HG03103 (cell line): ENCODE measurements around the gene SLFN13.
"Not testable (repeated sequence)": the region's sequence is repeated elsewhere in the genome, so short reads cannot be mapped to it uniquely, and the experiment has no call there.

Source experiments
- ATAC-seq: cut with Tn5 transposase; IDR thresholded peaks from one replicate; pipeline ENCODE4 v1.9.1; 2021; ENCODE audit warnings: low read depth; ENCODE audit not compliant: unreplicated experiment

The SLFN13 gene, protein sequence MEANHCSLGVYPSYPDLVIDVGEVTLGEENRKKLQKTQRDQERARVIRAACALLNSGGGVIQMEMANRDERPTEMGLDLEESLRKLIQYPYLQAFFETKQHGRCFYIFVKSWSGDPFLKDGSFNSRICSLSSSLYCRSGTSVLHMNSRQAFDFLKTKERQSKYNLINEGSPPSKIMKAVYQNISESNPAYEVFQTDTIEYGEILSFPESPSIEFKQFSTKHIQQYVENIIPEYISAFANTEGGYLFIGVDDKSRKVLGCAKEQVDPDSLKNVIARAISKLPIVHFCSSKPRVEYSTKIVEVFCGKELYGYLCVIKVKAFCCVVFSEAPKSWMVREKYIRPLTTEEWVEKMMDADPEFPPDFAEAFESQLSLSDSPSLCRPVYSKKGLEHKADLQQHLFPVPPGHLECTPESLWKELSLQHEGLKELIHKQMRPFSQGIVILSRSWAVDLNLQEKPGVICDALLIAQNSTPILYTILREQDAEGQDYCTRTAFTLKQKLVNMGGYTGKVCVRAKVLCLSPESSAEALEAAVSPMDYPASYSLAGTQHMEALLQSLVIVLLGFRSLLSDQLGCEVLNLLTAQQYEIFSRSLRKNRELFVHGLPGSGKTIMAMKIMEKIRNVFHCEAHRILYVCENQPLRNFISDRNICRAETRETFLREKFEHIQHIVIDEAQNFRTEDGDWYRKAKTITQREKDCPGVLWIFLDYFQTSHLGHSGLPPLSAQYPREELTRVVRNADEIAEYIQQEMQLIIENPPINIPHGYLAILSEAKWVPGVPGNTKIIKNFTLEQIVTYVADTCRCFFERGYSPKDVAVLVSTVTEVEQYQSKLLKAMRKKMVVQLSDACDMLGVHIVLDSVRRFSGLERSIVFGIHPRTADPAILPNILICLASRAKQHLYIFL

DNA sequence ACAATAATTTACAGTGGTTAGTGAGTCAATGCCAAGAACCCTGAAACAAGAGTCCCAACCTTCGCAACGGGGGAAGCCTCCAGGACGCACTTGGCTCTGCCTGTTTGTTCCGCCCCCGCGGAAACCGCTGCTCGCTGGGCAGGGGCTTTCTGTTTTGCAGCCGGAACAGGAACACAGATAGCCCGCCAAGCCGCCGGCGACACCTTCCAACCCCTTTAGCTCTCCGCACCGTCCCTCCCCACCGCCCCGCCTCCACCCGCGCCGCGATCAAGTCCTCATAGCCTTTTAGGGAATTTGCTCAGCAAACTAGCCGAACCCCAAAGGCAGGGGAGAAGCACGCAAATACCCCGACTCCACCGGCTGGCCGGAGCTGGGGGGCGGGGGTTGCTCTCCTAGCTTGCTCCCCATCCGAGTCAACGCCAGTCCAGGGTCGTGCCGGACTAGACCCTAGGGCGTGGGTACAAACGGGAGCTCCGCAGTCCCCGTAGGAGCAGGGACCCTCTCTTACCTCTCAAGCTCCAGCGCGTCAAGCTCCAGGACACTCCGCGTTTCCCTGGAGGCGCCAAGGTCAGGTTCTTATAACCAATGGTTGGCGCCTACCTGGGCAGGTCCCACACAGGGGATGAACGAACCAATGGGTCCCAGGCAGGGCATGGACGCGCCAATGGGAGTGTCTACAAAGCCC is at the start of gene SLFN13:
SLFN13 (minus strand) TSS at position 553 of the 685 bp plus-strand sequence. CDS start 3,086 bp downstream, outside the sequence.
- ATAC-seq, result peak; percentile 68

DNA sequence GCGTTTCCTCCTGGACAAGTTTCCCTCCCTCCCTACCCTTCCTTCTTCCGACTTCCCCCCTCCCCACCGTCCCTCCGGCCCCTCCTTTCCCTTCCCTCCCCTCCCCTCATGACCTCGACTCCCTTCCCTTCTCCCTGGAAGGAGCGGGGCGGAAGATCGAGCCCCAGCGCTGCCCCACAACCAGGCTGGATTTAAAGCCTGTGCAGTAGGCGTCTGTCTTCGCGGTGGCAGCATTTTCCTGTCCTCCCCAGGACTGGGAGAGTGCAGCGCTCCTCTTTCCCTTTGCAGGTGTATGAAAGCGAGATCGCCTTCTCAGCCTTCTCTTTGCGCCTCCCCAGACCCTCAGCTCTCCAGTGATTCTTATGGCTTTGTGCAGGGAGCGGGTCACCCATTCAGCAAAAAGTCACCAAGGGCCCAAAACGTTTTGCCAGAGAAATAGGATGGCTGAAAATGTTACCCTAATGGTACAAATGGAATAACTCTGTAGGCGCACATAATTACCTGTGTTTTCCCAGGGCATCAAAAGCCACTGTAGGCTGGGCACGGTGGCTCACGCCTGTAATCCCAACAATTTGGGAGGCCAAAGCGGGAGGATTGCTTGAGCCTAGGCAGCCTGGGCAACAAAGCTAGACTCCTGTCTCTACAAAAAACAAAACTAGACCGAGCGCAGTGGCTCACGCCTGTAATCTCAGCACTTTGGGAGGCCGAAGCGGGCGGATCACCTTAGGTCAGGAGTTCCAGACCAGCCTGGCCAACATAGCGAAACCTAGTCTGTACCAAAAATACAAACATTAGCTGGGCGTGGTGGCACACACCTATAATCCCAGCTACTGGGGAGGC is 48.1 kb upstream of the SLFN13 start:
- ATAC-seq, result no peak

DNA sequence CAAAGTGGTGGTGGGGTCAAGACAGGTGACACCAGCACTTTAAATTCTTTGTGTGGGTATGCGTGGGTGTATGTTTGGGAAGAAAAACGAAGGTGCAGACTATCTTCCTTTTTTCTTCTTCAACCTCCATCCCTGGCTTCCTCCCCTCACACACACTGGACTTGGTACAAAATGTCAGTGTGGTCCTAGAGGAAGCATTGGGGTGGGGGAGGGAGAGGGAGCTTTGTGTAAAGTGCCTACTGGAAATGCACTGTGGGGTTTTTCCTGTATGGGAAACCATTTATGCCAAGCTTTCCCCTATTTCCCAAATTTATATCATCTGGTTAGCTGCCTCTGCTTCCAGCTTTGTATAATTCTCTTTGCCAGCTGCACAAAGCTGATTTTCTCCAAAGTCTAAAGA is 44.5 kb upstream of the SLFN13 start:
- no peak for ATAC-seq

DNA sequence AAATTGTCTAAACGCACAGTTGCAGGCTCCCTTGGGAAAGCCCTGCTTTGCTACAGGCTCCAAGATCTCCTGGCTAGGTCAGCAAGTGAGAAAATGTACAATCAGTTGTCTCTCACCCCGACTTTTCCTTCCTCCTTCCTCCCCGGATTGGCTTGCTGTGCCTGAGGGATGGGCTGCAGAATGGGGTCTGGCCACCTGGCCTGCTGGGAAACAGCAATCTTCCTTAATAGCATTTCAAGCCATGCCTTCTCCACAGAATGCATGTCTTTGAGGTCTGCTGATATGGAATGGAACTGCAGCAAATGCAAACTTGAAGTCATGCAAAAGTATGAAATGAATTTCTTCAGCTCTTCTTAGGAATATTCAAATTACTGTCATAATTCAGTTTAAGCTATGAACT is 42.9 kb upstream of the SLFN13 start:
- ATAC-seq, result no peak

DNA sequence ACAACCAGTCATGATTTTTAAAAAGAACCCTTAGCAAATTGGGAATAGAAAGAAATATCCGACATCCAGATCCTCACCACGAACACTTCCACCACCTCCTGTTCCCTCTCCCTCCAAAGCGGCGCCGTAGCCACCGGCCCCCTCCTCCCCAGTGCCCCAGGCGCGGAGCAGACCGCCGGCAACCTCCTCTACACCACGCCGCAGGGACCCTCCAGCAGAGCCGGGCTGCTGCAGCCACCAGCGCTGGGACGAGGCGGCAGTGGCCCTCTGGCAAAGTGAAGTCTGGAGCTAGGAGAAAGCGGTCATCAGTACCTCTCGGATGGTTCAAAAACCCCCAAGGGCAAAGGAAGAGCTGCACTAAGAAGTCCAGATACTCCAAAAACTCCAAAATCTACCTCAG is 41.4 kb upstream of the SLFN13 start:
- ATAC-seq, result no peak

DNA sequence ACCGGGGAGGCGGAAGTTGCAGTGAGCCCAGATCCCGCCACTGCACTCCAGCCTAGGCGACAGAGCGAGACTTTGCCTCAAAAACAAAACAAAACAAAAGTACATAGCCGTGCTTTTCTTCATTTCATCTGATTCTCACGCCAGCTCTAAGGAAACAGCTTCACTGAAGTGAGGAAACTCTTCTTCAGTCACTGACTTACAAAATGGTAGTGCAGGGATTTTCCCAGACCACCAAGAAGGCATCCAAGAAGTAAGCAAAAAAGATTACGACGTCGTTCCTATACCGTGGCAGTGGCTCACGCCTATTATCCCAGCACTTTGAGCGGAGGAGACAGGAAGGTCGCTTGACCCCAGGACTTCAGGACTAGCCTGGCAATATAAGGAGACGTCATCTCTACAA is 40.4 kb upstream of the SLFN13 start:
- ATAC-seq, result no peak

DNA sequence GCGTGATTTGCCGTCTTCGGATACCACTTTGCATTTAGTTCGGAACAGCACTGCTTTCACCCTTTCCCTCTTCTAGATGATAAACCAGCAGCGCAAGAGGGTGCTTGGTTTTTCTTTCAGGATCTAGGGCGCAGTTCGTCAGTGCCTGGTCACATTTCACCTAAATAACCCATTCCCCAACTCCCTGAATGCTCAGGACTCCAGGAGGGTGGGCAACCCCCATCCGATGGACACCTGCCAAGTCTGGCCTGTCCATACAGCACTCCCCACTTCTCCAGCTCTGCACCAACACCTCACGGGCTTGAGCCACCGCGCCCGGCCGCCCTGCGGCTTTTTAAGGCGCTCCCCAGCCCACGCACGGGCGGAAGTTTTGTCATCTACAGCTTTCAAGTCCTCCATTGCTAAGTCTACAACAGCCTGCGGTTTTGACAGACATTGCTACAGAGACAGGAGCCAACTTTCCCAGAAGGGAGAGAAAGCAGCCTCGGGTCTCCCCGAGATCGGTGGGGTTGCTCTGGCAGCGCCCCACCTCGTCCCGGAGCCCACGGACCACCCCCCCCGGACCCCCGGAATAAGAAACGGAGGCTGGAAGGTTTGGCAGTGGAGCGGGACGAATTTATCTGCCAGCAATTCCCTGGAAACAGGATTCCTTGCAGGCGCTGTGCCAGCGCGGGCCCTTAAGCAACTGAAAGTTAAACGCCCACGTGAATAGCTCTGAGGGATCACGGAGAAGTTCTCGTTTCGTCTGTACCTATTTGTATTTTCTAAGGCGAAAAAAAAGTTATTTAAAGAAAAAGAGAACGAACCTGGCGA is 38.6 kb upstream of the SLFN13 start:
- ATAC-seq, result no peak

DNA sequence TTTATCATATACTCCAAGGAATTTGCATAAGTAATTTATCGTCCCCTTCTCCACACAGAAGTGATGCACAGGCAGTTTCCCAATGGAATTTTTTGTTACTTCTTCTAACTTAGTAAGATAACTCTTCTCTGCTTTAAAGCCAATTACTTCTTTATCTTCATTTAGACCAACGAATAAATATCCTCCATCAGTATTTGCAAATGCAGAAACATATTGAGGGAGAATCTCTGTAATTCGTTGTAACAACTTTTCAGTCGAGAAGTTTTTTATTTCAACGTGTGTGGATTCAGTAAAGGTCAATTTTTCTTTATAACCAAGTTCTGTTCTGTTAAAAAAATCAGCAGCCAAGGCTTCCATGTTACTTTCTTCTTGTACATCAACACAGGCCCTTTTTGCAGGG is 30.7 kb upstream of the SLFN13 start:
- no peak for ATAC-seq

DNA sequence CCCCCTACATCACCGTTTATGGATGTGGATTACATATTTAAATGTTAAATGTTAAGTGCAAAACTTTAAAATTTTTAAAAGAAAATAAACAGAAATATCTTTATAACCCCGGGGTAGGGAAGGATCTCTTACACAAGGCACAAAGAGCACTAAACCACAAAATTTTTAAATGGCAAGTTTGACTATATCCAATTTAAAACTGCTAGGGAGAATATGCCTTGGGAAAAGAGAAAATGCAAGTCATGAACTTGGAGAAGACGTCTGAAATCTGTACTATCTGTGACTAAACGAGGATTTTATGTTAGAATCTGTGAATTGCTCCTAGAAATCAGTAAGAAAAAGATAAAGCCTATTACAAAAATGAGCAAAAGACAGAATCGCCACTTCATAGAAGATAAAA is 28.7 kb upstream of the SLFN13 start:
- ATAC-seq, result no peak

DNA sequence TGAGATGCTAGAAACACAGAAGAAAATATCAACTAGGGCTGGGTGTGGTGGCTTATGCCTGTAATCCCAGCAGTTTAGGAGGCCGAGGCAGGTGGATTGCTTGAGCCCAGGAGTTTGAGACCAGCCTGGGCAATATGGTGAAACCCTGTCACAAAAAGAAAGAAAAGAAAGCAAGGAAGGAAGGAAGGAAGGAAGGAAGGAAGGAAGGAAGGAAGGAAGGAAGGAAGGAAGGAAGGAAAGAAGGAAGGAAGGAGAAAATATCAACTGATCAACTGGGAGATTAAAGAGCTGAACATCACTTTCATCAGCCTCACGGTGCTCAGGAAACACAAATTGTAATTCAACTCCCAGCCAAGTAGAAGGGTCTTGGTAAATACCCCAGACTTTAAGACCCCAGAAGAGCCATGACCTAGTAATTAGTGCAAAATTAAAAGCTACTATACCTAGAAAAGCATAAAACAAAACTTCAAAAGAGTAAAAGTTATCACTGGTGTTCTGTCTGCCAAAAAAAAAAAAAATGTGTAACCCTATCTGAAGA is 27.8 kb upstream of the SLFN13 start:
- ATAC-seq, result no peak

DNA sequence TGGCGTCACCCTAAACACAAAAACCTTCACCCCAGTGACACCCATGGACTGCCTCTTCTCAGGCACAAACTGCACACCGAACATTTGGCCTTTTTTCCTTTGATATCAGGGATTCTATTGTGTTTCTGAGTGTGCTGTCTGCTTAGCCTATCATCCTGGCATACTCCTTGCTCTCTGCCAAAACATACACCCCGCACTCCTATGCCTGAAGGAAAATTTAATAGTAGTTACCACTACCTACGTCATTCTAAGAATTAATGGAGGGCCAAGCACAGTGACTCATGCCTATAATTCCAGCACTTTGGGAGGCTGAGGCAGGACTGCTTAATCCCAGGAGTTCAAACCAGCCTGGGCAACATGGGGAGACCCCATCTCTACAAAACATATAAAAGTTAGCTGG is 19.9 kb upstream of the SLFN13 start:
- no peak for ATAC-seq

DNA sequence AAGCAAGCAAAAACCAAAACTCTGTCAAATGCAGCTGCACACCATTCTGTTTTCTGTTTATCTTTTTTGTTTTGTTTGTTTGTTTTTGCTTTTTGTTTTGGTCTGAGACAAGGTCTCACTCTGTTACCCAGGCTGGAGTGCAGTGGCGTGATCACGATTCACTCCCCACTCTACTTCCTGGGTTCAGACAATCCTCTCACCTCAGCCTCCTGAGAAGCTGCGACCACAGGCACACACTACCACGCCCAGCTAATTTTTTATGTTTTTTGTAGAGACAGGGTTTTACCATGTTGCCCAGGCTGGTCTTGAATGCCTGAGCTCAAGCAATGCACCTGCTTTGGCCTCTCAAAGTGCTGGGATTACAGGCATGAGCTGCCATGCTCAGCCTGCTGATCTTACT is 19.3 kb upstream of the SLFN13 start:
- ATAC-seq, result no peak

DNA sequence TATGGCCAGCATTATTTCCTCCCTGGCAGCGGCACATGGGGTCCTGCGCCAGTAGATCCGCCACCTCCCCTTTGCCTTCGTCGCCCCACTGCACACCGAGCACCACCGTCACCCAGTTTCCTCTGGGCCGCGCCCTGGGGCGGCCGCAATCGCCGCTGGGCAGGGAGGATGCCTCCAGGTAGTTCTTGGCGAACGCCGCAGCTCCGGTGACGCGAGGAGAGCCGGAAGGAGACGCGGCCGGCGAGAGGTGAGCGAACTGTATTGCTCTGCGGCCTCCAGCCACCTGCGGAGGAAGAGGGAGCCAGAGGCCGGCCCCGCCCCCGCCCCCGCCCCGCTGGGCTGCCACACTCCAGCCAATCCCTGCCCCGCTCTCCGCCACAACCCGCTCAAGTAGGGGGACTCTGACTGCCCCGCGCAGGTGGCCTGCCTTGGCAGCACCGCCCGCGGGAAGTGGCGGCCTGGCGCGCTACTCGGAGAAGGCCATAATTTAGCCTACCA is 11.8 kb upstream of the SLFN13 start:
- ATAC-seq, result peak; percentile 74

DNA sequence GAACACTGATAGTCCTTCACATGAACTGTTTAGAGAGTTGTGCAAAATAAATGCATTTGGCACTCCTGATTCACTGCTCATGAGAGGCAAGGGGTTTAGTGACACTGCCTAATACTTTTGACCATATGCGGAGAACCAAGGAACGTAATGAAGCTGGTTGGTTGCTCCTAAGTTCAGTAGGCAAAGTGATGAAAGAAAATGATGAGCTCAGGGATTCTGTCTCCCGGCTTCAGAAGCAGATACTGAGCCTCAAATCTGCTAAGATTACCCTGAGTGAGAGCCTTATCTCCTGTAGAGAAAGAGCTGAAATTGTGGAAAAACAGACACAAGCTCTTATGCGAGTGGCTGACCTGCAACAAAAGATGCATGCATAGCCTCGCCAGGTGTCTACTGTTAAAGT is 5.5 kb upstream of the SLFN13 start:
- ATAC-seq, result not testable (repeated sequence)

DNA sequence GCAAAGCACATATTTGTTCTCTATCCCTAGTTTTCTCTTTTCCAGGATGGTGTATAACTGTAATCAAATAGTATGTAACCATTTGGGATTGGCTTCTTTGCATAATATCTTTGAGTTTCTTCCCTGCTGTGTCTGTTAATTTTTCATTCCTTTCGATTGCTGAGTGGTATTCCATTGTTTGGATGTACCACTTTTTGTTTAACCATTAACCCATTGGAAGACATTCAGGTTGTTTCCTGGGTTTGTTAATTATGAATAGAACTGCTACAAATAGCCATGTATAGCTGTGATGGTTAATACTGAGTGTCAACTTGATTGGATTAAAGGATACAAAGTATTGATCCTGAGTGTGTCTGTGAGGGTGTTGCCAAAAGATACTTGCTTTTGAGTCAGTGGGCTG is 4.6 kb upstream of the SLFN13 start:
- no peak for ATAC-seq

DNA sequence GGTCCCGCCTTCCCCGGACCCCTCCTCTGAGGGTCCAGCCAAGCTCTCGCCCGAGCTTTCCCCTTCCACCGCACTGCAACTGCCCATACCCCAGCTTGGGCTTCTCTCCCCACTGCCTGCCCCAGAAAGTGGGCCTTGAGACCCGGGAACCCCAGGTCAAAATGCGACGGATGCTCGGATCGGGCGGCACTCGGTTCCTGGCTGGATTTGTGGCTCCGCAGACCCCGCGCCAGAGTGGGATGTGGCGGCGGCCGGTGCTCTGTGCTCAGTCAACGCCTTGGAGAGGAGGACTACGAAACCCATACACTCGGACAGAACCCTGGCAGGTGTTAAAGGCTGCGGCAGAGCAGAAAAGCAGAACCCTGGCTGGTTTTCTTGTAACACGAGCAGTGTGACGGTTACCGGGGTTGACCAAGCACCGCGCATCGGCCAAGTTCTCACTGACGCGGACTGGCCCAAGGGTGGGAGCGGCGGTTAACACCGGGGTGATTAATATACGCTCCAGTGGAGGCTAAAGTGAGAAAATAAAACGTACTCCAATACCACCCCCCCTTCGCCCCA is 885 bp upstream of the SLFN13 start:
- no peak for ATAC-seq

DNA sequence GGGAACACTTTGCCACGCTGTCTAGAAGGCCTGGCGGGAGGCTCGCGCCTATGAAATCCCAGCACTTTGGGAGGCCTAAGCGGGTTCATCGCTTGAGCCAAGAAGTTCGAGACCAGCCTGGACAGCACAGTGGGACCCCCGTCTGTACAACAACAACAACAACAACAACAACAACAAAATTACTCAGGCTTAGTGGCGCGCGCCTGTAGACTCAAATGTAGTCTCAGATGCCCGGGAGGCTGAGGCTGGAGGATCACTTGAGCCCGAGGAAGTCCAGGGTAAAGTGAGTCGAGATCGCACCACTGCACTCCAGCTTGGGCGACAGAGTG is 297 bp upstream of the SLFN13 start:
- no peak for ATAC-seq

DNA sequence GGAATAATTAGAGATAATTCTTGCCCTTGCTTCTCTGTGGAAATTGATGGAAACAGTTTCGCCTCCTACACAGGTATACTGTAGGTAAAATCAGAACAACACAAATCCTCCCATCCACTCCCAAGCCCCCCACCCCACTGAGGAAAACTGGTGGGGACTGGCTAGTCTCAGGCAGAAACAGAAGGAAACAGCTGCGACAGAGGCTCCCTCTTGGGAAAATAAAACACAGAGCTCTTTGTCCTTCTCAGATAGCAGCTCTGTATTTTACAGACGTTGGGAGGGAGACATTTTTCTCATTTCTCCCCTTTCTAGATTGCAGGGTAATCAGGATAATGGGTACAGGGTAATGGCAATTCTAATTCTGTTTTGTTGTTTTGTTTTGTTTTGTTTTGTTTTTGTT is 1.1 kb downstream of the SLFN13 start:
- no peak for ATAC-seq

DNA sequence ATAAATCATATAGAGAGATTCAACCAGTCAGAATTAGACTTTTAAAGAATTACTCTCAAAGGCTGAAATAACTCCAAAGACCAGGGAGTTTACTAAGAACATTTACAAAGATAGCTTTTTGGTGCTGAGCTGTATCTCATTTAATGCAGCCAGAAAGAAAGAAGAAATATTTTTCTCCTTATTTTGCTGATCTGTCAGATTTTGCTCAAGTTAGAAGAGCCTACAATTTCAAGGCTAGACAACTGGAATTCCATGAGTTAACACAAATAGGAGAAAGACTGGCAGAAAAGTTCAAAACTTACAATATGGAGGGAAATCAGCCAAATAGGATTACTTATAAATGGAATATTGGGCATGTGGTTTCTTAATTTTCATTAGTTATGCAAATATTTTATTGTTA is 10.1 kb downstream of the SLFN13 start:
- ATAC-seq, result no peak
